Loucy (cell line): ENCODE data around the gene DBH.

ENCODE experiments used
- H2AFZ ChIP-seq: fragments of 200-600 bp; sonication (generic); 2 replicates; pipeline ENCODE4 v1.6.0; 2016; ENCODE audit warnings: antibody characterized with exemption, mild to moderate bottlenecking, low read length, moderate library complexity
- H3F3A ChIP-seq: fragments of 200-600 bp; 2 replicates; pipeline ENCODE4 v1.6.0; 2016; ENCODE audit warnings: antibody characterized with exemption, low read depth, mild to moderate bottlenecking
- H3K27me3 ChIP-seq: fragments of 200-600 bp; sonication (generic); 2 replicates; pipeline ENCODE4 v1.6.1; 2014; ENCODE audit warnings: low read length, mild to moderate bottlenecking; ENCODE audit not compliant: insufficient read depth, poor library complexity, severe bottlenecking
- H3K36me3 ChIP-seq: fragments of 200-600 bp; sonication (generic); 2 replicates; pipeline ENCODE4 v1.6.1; 2016; ENCODE audit warnings: low read length; ENCODE audit not compliant: insufficient read depth
- H3K4me1 ChIP-seq: fragments of 200-600 bp; sonication (generic); 2 replicates; pipeline ENCODE4 v1.5.1; 2014; ENCODE audit warnings: low read length, mild to moderate bottlenecking; ENCODE audit not compliant: insufficient read depth, poor library complexity, severe bottlenecking
- H3K4me2 ChIP-seq: fragments of 200-600 bp; sonication (generic); 2 replicates; pipeline ENCODE4 v1.6.0; 2014; ENCODE audit warnings: antibody characterized with exemption, low read length, low read depth, mild to moderate bottlenecking; ENCODE audit not compliant: poor library complexity, severe bottlenecking
- H3K4me3 ChIP-seq: fragments of 200-600 bp; sonication (generic); 2 replicates; pipeline ENCODE4 v1.5.1; 2014; ENCODE audit warnings: low read length, mild to moderate bottlenecking, mixed read lengths; ENCODE audit not compliant: poor library complexity, severe bottlenecking
- H3K79me2 ChIP-seq: fragments of 200-600 bp; sonication (generic); 2 replicates; pipeline ENCODE4 v1.6.1; 2014; ENCODE audit warnings: low read length; ENCODE audit not compliant: insufficient read depth
- H3K9ac ChIP-seq: fragments of 200-600 bp; sonication (generic); 2 replicates; pipeline ENCODE4 v1.6.0; 2014; ENCODE audit warnings: mild to moderate bottlenecking, low read depth, low read length, moderate library complexity; ENCODE audit not compliant: poor library complexity, severe bottlenecking
- H3K9me2 ChIP-seq: fragments of 200-600 bp; sonication (generic); replicated peaks from 2 replicates; pipeline ENCODE4 v1.6.1; 2016; ENCODE audit warnings: low read depth, low read length, mixed read lengths
- H3K9me3 ChIP-seq: fragments of 200-600 bp; sonication (generic); 2 replicates; pipeline ENCODE4 v1.6.1; 2014; ENCODE audit warnings: mild to moderate bottlenecking, antibody characterized with exemption, low read length, low read depth; ENCODE audit not compliant: insufficient read depth
- H4K20me1 ChIP-seq: fragments of 200-600 bp; sonication (generic); 2 replicates; pipeline ENCODE4 v1.6.0; 2014; ENCODE audit warnings: antibody characterized with exemption, low read length, mild to moderate bottlenecking; ENCODE audit not compliant: insufficient read depth, poor library complexity, severe bottlenecking
- EZH2phosphoT487 ChIP-seq: fragments of 200-600 bp; IDR thresholded peaks from 2 replicates; pipeline ENCODE4 v1.6.1; 2018; ENCODE audit warnings: antibody characterized with exemption, mild to moderate bottlenecking, moderate library complexity, borderline replicate concordance
- TF ChIP-seq, protein P1 (sequence below): fragments of 200-600 bp; sonication (generic); conservative IDR thresholded peaks from 2 replicates; pipeline ENCODE4 v1.5.1; 2014; ENCODE audit warnings: mild to moderate bottlenecking, antibody characterized with exemption, low read length

Gene DBH

DNA sequence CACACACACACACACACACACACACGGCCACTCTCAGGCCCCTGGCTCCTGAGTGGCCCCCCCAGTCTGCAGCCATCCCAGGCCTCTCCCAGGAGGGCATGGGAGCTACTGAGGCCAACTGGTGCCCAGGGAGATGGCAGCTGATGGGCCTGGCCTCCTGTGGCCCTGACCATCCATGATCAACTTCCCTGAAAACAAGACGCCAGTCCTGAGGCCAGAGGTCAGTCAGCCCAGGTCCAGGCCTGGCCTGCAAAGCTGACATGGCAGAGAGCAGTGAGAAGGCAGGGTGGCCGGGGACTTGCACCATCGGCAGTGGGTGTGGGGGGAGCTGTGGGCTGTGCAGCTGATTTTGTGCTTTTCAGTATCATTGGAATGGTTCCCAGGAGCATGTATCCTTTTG, 55.0 kb downstream of the DBH start:
- Histone ChIP-seq H3K27me3 (no peaks in the 10 kb centered on the region), H3K4me1 (no peaks in the 10 kb centered on the region), H2AFZ (no peak overlapping the region), H3K79me2 (no peaks in the 10 kb centered on the region), H3K4me3 (no peak overlapping the region), H3K36me3 (no peaks in the 10 kb centered on the region; the same call in 1 of the 2 replicates), H3F3A (no peaks in the 10 kb centered on the region), H3K4me2 (no peak overlapping the region), H3K9ac (no peak overlapping the region), H4K20me1 (no peaks in the 10 kb centered on the region), H3K9me2 (no peaks in the 10 kb centered on the region), H3K9me3 (no peaks in the 10 kb centered on the region)
- TF ChIP-seq, protein P1, sequence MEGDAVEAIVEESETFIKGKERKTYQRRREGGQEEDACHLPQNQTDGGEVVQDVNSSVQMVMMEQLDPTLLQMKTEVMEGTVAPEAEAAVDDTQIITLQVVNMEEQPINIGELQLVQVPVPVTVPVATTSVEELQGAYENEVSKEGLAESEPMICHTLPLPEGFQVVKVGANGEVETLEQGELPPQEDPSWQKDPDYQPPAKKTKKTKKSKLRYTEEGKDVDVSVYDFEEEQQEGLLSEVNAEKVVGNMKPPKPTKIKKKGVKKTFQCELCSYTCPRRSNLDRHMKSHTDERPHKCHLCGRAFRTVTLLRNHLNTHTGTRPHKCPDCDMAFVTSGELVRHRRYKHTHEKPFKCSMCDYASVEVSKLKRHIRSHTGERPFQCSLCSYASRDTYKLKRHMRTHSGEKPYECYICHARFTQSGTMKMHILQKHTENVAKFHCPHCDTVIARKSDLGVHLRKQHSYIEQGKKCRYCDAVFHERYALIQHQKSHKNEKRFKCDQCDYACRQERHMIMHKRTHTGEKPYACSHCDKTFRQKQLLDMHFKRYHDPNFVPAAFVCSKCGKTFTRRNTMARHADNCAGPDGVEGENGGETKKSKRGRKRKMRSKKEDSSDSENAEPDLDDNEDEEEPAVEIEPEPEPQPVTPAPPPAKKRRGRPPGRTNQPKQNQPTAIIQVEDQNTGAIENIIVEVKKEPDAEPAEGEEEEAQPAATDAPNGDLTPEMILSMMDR, result no peak
- TF ChIP-seq EZH2phosphoT487, result no peak

DNA sequence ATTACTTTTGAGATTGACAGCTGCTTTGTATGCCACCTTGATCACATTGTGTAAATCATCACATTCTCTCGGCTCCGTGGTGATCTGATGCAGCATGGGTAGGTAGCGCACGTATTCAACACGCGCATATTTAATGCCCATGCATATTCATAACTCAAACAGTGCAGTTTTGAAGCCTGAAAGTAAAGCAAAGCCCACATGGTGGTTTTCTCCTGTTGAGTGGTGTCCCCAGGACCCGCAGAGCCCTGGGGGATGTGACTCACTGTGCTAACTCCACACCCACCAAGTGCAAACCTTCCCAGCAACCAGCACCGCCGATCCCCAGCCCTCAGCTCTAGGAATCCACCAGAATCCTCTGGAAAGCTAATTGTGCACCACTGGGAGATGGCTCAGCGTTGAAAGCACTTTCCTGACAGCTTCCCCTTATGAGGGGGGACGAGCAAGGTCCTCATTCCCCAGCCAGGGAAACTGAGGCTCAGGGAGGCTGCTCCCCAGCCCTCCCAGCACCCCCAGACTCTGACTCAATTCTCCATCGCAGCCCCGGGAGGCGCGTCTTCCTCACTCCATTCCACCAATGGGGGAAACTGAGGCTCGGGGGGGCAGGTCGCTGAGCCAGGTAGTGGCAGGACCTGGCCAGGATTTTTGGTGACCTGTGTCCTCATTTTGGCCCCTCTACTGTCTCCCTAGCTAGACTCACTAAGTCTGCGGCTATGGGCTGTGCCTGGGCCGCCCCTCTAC, 55.6 kb downstream of the DBH start:
- no peaks in the 10 kb centered on the region for H3K4me1 ChIP-seq
- H3K9me2 ChIP-seq, result no peaks in the 10 kb centered on the region
- no peaks in the 10 kb centered on the region for H3K27me3 ChIP-seq
- H3K9me3 ChIP-seq, result no peaks in the 10 kb centered on the region
- no peaks in the 10 kb centered on the region for H4K20me1 ChIP-seq
- H3F3A ChIP-seq, result no peaks in the 10 kb centered on the region
- no peak overlapping the region for H3K4me3 ChIP-seq
- no peak overlapping the region for H3K9ac ChIP-seq
- H3K79me2 ChIP-seq, result no peaks in the 10 kb centered on the region
- no peak overlapping the region for H3K4me2 ChIP-seq
- H3K36me3 ChIP-seq, result no peaks in the 10 kb centered on the region; the same call in 1 of the 2 replicates
- H2AFZ ChIP-seq, result no peak overlapping the region
- TF ChIP-seq, protein P1, result no peak
- TF ChIP-seq EZH2phosphoT487, result no peak

DNA sequence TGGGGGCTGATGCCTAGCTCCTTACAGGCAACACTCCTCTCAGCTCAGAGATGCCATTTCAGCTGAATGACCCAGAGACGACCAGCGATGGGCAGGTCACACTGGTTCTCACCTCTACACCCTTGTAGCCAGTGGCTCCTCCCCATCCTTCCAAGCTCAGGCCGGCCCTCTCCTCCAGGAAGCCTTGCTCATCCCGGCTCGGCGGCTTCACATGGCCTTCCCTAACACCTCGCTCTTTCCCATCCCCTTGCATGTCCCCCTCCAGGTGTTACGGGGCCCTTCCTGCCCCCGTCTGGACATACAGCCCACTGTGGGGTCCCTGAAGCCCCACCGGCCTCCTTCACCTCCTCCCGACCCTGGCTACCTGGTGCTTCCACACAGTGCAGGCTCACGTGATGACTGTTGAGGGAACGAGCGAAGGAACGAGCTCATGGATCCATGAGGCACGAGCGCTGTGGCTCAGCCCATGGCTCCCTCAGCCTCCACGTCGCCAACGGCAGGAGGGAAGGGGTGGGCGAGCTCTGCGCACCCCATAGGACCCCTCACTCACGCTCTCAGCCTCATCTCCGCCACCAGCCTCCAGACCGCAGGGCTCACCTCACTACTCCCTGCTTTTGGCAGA, 56.3 kb downstream of the DBH start:
- Histone ChIP-seq H2AFZ (no peak overlapping the region), H3F3A (no peaks in the 10 kb centered on the region), H3K9me3 (no peaks in the 10 kb centered on the region), H3K36me3 (no peaks in the 10 kb centered on the region; the same call in 1 of the 2 replicates), H3K4me2 (no peak overlapping the region), H3K4me3 (no peak overlapping the region), H3K9ac (no peak overlapping the region), H3K79me2 (no peaks in the 10 kb centered on the region), H3K27me3 (no peaks in the 10 kb centered on the region), H4K20me1 (no peaks in the 10 kb centered on the region), H3K4me1 (no peaks in the 10 kb centered on the region), H3K9me2 (no peaks in the 10 kb centered on the region)
- TF ChIP-seq EZH2phosphoT487, result no peak
